Stimulated activated naive CD8-positive, alpha-beta T cell treated with anti-CD3 and anti-CD28 coated beads, Interleukin-15, Interleukin-2, amounts not matched to agents 100 ng/mL and 50 ng/mL, for 24 hours (primary cell): ENCODE results near the gene ZNF8.
"Not testable (repeated sequence)": the region's sequence is repeated elsewhere in the genome, so short reads cannot be mapped to it uniquely, and the experiment has no call there.

ENCODE experiments used
- H3K27ac Mint-ChIP-seq: one replicate; pipeline ENCODE4 v1.8.0; 2021; ENCODE audit warnings: mild to moderate bottlenecking, mixed read lengths
- H3K27me3 Mint-ChIP-seq: one replicate; pipeline ENCODE4 v1.8.0; 2021; ENCODE audit warnings: mixed read lengths
- H3K36me3 Mint-ChIP-seq: one replicate; pipeline ENCODE4 v1.8.0; 2021; ENCODE audit warnings: low read depth, mixed read lengths
- H3K4me1 Mint-ChIP-seq: one replicate; pipeline ENCODE4 v1.8.0; 2021; ENCODE audit warnings: low read depth, mixed read lengths
- H3K4me3 Mint-ChIP-seq: one replicate; pipeline ENCODE4 v1.8.0; 2021; ENCODE audit warnings: mild to moderate bottlenecking, mixed read lengths
- H3K9me3 Mint-ChIP-seq: one replicate; pipeline ENCODE4 v1.8.0; 2021; ENCODE audit warnings: mixed read lengths

ZNF8 gene

GRCh38 chr19:58278541-58279041 lies at the start of gene ZNF8:
TSS of gene ZNF8 (plus strand) at chr19:58278955. CDS start at chr19:58279082, 127 bp downstream.
- Mint-ChIP-seq H3K9me3 (peaks cover 26% of the 10 kb centered on the region), H3K36me3 (peaks cover 73% of the 10 kb centered on the region), H3K4me1 (peaks cover 43% of the 10 kb centered on the region), H3K27me3 (no peaks in the 10 kb centered on the region), H3K4me3 (peak within 1 kb of the TSS; percentile 96), H3K27ac (peak within 1 kb of the TSS; percentile 96)

GRCh38 chr19:58229255-58229639 lies 49.5 kb upstream of the ZNF8 start:
- Mint-ChIP-seq H3K36me3 (peaks cover 70% of the 10 kb centered on the region), H3K27ac (peak overlapping the region; percentile 93), H3K27me3 (no peaks in the 10 kb centered on the region), H3K4me1 (peaks cover 30% of the 10 kb centered on the region), H3K9me3 (peaks cover 42% of the 10 kb centered on the region), H3K4me3 (peak overlapping the region; percentile 94)

GRCh38 chr19:58237324-58237723 lies 41.4 kb upstream of the ZNF8 start:
- no peaks in the 10 kb centered on the region for H3K4me1 Mint-ChIP-seq
- no peak overlapping the region for H3K27ac Mint-ChIP-seq
- H3K27me3 Mint-ChIP-seq: no peaks in the 10 kb centered on the region
- H3K4me3 Mint-ChIP-seq: no peak overlapping the region
- peaks cover 96% of the 10 kb centered on the region for H3K36me3 Mint-ChIP-seq
- H3K9me3 Mint-ChIP-seq: peaks cover 49% of the 10 kb centered on the region

- Mint-ChIP-seq H3K36me3 (peaks cover 100% of the 10 kb centered on the region), H3K27ac (no peak overlapping the region), H3K4me3 (no peak overlapping the region), H3K4me1 (peaks cover 2% of the 10 kb centered on the region), H3K9me3 (peaks cover 36% of the 10 kb centered on the region), H3K27me3 (no peaks in the 10 kb centered on the region)
Observed at GRCh38 chr19:58243351-58243750, 35.4 kb upstream of the ZNF8 start.

GRCh38 chr19:58248886-58249285 lies 29.9 kb upstream of the ZNF8 start:
- Mint-ChIP-seq H3K27me3 (no peaks in the 10 kb centered on the region), H3K9me3 (peaks cover 39% of the 10 kb centered on the region), H3K36me3 (peaks cover 100% of the 10 kb centered on the region), H3K4me1 (peaks cover 6% of the 10 kb centered on the region), H3K27ac (no peak overlapping the region), H3K4me3 (no peak overlapping the region)

GRCh38 chr19:58252102-58252685 lies 26.6 kb upstream of the ZNF8 start:
- H3K9me3 Mint-ChIP-seq: peaks cover 40% of the 10 kb centered on the region
- peaks cover 6% of the 10 kb centered on the region for H3K4me1 Mint-ChIP-seq
- H3K36me3 Mint-ChIP-seq: peaks cover 97% of the 10 kb centered on the region
- H3K4me3 Mint-ChIP-seq: no peak overlapping the region
- H3K27ac Mint-ChIP-seq: no peak overlapping the region
- no peaks in the 10 kb centered on the region for H3K27me3 Mint-ChIP-seq

- H3K4me3 Mint-ChIP-seq, H3K27ac Mint-ChIP-seq, H3K4me1 Mint-ChIP-seq, H3K27me3 Mint-ChIP-seq: not testable (repeated sequence)
- H3K9me3 Mint-ChIP-seq: peaks cover 57% of the 10 kb centered on the region
- peaks cover 97% of the 10 kb centered on the region for H3K36me3 Mint-ChIP-seq
Observed at GRCh38 chr19:58258259-58258658, 20.5 kb upstream of the ZNF8 start.

GRCh38 chr19:58261600-58261967 lies 17.2 kb upstream of the ZNF8 start:
- no peak overlapping the region for H3K27ac Mint-ChIP-seq
- H3K4me1 Mint-ChIP-seq: no peaks in the 10 kb centered on the region
- H3K4me3 Mint-ChIP-seq: no peak overlapping the region
- H3K36me3 Mint-ChIP-seq: peaks cover 93% of the 10 kb centered on the region
- peaks cover 44% of the 10 kb centered on the region for H3K9me3 Mint-ChIP-seq
- H3K27me3 Mint-ChIP-seq: no peaks in the 10 kb centered on the region

- Mint-ChIP-seq H3K9me3 (peaks cover 46% of the 10 kb centered on the region), H3K27ac (no peak overlapping the region), H3K4me1 (no peaks in the 10 kb centered on the region), H3K4me3 (no peak overlapping the region), H3K36me3 (peaks cover 93% of the 10 kb centered on the region), H3K27me3 (no peaks in the 10 kb centered on the region)
Observed at GRCh38 chr19:58261968-58262921, 16.5 kb upstream of the ZNF8 start.

GRCh38 chr19:58262922-58263296 lies 15.8 kb upstream of the ZNF8 start:
- H3K4me1 Mint-ChIP-seq: no peaks in the 10 kb centered on the region
- H3K9me3 Mint-ChIP-seq: peaks cover 39% of the 10 kb centered on the region
- no peak overlapping the region for H3K27ac Mint-ChIP-seq
- H3K4me3 Mint-ChIP-seq: no peak overlapping the region
- H3K36me3 Mint-ChIP-seq: peaks cover 86% of the 10 kb centered on the region
- no peaks in the 10 kb centered on the region for H3K27me3 Mint-ChIP-seq

GRCh38 chr19:58265100-58265499 lies 13.7 kb upstream of the ZNF8 start:
- Mint-ChIP-seq H3K27me3 (no peaks in the 10 kb centered on the region), H3K4me1 (no peaks in the 10 kb centered on the region), H3K27ac (no peak overlapping the region), H3K36me3 (peaks cover 79% of the 10 kb centered on the region), H3K4me3 (no peak overlapping the region), H3K9me3 (peaks cover 29% of the 10 kb centered on the region)

- Mint-ChIP-seq H3K4me1 (no peaks in the 10 kb centered on the region), H3K27me3 (no peaks in the 10 kb centered on the region), H3K9me3 (peaks cover 17% of the 10 kb centered on the region), H3K36me3 (peaks cover 71% of the 10 kb centered on the region), H3K27ac (no peak overlapping the region), H3K4me3 (no peak overlapping the region)
Observed at GRCh38 chr19:58268344-58268743, 10.4 kb upstream of the ZNF8 start.

GRCh38 chr19:58274771-58275201 lies 4.0 kb upstream of the ZNF8 start:
- H3K4me3 Mint-ChIP-seq: no peak overlapping the region

GRCh38 chr19:58275564-58275963 lies 3.2 kb upstream of the ZNF8 start:
- no peak overlapping the region for H3K4me3 Mint-ChIP-seq
- peaks cover 27% of the 10 kb centered on the region for H3K9me3 Mint-ChIP-seq

More at GRCh38 chr19:58274771-58275201, 4.0 kb upstream of the ZNF8 start:
- H3K27ac Mint-ChIP-seq: no peak overlapping the region
- H3K27me3 Mint-ChIP-seq: no peaks in the 10 kb centered on the region
- peaks cover 26% of the 10 kb centered on the region for H3K9me3 Mint-ChIP-seq
- H3K4me1 Mint-ChIP-seq: peaks cover 21% of the 10 kb centered on the region
- H3K36me3 Mint-ChIP-seq: peaks cover 71% of the 10 kb centered on the region

GRCh38 chr19:58277197-58277596 lies 1.6 kb upstream of the ZNF8 start:
- Mint-ChIP-seq H3K9me3 (peaks cover 26% of the 10 kb centered on the region), H3K27me3 (no peaks in the 10 kb centered on the region), H3K4me1 (peaks cover 40% of the 10 kb centered on the region), H3K36me3 (peaks cover 68% of the 10 kb centered on the region), H3K27ac (no peak overlapping the region), H3K4me3 (peak overlapping the region; percentile 96)

More at GRCh38 chr19:58275564-58275963, 3.2 kb upstream of the ZNF8 start:
- no peak overlapping the region for H3K27ac Mint-ChIP-seq
- peaks cover 28% of the 10 kb centered on the region for H3K4me1 Mint-ChIP-seq
- H3K36me3 Mint-ChIP-seq: peaks cover 72% of the 10 kb centered on the region
- H3K27me3 Mint-ChIP-seq: no peaks in the 10 kb centered on the region
